AML-193 (cell line): ENCODE results near the gene SLC1A3.
"Not testable (repeated sequence)": the region's sequence is repeated elsewhere in the genome, so short reads cannot be mapped to it uniquely, and the experiment has no call there.

Experiments used
- DNase-seq, 2 experiments: peaks; one replicate each; lab custom pipeline; 2025; lab: John Stamatoyannopoulos, UW

The SLC1A3 gene

DNA sequence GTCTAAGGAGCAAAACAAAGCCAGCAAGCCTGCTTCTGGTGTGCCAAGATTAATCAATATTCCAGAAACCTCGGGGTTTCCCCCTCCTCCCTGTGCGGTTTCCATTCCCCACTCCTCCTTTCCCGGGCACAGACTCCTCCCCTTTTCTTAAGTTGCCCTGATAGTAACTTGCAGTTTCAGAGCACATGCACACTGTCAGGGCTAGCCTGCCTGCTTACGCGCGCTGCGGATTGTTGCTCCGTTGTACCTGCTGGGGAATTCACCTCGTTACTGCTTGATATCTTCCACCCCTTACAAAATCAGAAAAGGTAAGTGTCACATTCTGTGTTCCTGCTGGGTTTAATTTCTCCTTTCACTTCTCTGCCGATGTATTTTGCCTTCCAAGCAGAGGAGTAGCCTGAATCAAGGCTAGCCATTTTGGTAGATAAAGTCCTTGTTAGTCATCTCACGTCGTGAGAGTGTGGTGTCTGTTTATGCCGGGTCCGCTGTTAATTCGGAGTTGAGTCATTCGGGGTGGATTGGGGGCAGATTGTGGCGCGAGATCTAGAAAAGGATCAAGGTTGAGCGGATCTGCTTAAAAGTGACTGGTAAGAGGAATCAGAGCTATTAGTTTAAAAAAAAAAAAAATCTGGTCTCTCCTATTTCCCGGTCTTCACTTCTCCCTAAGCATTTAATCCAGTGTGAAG is at the start of gene SLC1A3:
SLC1A3 (plus strand) TSS at position 179 of the 686 bp plus-strand sequence. CDS start 1,818 bp downstream, outside the sequence.
- DNase-seq: peak; percentile 21 to 34

- DNase-seq: peak; percentile 3 to 10
Measured at GRCh38 chr5:36558641-36559040, 47.8 kb upstream of the SLC1A3 start.

- DNase-seq: no peak
Measured at GRCh38 chr5:36561601-36562000, 44.8 kb upstream of the SLC1A3 start.

GRCh38 chr5:36569491-36569890 is 36.9 kb upstream of the SLC1A3 start:
- no peak for DNase-seq

DNA sequence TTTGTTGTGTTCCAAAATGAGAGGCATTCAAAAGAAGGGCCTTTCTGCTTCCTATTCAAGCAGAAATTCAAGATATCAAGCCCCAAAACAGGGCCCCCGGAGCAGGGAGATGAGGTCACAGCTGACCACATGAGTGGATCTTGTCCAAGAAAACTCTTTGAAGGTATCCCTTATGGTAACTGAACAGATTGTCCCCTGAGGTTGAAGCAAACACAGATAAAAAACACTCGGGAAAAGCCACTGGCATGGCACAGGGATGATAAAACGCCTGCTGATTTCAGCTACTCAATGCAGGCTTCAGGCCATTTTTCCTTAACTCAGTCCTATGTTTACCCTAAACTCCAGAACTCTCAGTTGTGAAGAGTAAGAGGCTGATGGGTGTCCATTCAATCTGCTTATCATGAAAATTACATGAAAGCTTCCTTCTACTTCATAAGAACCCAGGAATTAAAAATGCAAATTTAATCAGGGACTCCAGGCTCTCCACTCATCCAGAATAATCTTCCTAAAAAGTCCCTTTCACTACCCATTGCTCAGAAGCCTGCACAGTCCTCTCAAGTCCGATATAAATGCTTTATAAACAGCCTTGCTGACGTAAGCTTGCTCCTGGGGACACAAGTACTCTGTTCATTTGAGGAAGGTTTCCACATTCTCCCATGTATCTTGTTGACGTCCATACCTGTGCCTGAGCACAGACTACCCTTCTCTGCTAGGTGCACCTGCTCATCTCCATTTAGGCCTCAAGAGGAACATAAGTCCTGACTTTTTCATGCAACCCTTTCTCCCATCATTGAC is 35.9 kb upstream of the SLC1A3 start:
- no peak for DNase-seq

DNA sequence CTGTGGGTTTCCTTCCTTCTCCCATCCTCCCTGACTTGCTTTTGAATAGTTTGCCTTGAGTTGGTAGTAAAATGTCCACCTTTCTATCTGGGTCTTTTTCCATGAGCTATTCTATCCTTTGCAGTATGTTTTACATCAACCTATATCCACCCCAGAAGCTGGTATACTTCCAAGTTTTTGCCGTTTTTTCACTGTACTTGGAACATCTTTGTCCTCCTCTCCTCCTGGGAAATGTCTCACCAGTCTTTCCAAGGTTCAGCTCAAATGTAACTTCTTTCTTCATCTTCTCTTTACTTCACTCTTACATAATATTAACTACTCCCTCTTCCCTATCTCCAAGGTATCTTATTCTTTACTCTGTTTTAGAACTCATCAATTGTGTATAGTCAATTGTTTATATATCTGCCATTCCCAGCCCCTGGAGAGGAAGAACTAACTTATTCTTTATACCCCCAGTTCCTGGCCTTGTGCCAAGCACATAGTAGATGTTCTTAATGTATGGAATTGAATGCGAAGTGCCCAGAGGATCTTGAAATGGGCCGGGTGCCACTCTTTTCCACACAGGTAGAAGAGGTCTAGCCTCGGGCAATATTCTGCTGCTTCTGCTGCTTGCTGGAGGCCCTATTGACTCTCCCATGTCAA is 34.9 kb upstream of the SLC1A3 start:
- no peak for DNase-seq

DNA sequence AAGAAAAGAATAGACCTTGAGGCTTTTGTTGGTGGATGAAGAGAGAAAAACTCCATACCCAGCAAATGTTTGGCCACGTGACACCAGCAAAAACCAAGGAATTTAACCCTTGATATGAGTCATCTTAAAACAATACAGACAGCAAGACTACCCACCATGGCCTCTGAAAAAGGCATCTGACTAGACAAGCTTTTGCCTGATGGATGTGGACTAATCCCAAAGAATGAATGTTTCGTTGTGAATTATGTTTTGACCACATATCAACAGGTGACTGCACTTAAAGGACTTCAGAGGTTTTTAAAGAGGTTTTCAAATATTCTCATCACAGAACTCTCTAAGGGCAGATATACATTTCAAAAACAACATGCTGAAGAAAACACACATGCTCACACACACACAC is 33.0 kb upstream of the SLC1A3 start:
- DNase-seq: no peak

- no peak for DNase-seq
Measured at GRCh38 chr5:36575361-36575781, 31.0 kb upstream of the SLC1A3 start.

DNA sequence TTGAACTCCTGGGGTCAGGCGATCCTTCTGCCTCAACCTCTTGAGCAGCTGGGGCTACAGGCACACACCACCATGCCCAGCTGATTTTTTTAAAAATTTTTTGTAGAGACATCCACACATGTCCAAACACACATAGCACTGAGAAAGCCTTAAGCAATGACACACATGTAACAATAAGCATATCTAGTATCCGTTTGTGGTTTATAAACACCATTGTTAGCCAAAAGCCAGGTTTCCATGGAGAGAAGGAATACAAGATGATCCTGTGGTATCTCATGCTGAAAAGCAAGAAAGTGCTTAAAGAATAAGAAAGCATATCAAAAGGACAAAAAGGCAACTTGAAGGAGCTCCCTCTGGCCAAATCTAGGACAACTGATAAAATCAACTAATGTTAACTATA is 29.7 kb upstream of the SLC1A3 start:
- no peak for DNase-seq

- not testable (repeated sequence) for DNase-seq
Measured at GRCh38 chr5:36579858-36580257, 26.5 kb upstream of the SLC1A3 start.

DNA sequence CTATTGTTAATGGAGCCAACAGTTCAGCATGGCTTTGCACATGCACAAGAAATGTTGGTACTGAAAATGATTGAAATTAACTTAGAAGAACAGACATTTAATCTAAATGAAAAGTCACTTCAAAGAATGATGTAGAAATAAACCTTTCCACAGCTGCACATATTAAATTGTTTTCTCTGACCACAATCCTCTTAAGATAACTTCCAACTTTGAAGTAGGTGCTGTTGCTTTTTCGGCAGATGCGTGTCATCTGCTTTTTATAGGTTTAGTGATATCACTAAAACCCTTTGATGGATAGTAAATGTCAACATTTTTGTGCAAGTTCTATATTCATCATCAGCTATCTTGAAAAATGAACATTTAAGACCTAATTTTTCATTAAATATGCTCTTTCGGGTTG is 25.3 kb upstream of the SLC1A3 start:
- no peak for DNase-seq

GRCh38 chr5:36584009-36584875 is 22.2 kb upstream of the SLC1A3 start:
- no peak for DNase-seq

DNA sequence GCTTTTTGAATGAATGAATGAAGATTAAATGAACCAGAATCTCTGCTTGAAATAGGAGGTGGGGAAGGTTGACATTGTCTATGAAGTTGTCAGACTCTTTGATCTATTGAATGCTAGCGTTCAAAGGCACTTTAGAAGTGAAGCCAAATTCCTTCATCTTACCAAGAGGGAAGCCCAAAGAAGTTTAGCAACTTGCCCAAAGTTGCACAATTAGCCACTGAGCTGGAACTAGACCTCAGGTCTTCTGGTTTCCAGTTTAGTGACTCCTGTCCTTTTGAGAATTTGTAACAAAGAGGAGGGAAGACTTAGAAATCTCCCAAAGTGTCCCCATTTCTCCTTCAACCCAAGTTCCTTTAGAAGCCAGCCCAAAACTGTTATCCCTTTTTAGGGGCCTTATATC is 20.7 kb upstream of the SLC1A3 start:
- DNase-seq: peak; percentile 60 to 64

DNA sequence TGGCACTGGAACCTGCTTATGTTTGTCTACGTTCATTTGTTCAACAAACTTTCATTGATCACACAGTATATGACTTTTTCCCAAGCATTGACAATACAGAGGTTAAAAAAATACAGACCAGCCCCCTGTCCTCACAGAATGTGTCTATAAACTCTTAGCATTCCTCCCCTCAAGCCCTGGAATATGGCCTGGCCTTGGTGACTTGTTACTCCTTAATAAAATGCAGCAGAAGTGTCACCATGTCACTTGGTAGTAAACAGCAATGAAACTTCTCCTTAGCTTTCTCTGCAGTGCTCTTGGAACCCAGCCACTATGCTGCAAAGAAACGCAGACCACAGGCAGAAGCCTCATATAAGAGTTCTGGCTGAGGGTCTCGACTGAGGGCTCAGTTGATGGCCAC is 19.1 kb upstream of the SLC1A3 start:
- DNase-seq: no peak

GRCh38 chr5:36589735-36590134 is 16.7 kb upstream of the SLC1A3 start:
- DNase-seq: not testable (repeated sequence)

DNA sequence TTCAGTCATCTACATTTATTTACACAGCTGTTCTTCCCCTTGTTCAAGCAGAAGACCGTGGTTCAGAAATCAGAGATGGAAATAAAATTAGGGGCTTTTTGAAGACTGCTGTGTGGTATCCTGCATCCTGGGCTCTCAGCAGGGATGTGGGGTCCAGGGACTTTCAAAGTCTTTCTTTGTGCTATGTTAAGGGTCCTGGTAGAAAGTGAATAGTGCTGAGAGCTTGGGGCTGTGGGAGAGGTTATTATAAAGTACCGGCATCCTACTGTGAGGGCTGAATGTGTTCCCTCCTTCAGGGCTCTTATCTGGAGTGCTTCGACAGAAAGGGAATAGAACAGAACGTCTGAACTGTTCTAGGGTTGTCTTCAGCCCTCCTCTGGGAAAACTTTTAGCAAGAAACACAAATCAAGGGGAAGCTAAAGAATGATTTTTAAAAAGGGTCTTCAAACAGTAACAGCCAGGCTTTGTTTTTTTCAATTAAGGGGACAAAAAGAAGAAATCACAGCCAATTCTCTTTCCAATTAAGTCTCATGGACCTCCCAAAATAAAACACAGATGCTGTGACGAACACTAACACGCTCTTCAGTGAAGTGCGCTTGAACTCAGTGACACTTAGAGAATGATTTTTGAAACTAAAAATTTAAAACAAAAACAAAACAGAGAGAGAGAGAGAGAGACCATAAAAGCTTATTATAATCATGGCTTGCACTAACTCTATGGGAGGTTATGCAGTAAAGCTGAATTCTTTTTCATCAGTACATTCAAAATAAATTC is 15.7 kb upstream of the SLC1A3 start:
- no peak for DNase-seq

GRCh38 chr5:36593867-36594266 is 12.5 kb upstream of the SLC1A3 start:
- DNase-seq: peak; percentile 46 to 61

- DNase-seq: no peak
Measured at GRCh38 chr5:36596247-36596646, 10.2 kb upstream of the SLC1A3 start.

DNA sequence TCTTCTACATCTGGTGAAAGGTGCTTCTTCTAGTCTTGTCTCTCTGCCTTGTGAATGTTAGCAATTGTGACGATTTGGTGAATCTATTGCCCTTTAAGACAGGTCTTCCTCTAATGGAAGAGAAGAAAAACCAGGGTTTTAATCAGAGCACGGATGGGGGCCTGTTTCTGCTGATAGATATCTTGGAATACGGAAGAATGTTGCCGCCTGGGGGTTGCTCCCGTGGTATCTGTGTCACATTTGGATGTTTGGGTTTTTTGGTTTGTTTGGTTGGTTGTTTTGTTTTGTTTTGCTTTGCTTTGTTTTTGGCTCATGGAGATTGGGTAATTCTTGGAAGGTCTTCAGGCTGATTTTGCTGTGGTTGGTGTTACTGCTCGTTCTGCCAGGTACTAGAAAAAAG is 9.7 kb upstream of the SLC1A3 start:
- DNase-seq: no peak

DNA sequence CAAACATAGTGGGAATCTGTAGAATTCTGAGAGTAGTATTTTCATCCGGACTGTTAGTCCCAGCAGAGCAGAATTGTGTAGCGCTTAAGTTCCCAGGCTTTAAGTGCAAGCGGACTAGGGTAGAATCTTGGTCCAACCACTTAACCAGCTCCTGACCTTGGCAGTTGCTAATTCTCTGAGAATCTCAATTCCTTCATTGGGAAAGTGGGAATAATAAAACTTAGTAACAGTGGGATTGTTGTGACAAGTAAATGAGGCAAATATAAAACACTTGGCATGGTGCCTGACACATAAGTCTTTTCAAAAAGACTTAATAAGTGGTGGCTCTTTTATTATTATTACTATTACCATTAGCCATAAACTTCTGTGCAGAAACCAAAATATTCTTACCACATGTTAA is 8.4 kb upstream of the SLC1A3 start:
- no peak for DNase-seq
